ENCODE measurements around the gene TRIO.

The TRIO gene

DNA sequence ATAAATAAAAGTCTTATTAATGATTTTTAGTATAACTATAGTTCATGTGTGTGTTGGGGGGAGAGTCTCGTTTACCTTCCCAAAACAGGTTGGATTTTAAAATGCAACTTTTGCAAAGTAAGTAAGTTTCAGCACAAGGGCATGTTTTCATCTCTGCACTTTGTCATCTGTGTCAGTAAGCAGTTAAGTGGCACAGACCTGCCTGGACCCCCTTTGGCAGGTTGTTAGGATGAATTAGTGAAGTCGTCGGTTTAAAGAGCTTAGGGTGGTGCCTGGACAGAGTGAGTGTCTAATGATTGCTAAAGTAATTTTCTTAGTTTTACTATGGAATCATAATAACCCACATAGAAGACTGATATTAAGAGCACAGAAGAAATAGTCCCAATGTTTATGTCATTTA, 74.9 kb downstream of the TRIO start:
- TF ChIP-seq CSDC2 (CRISPR knock-in tag; IDR thresholded peaks at IDR 0.05) (no peak), TOX (CRISPR knock-in tag; IDR thresholded peaks at IDR 0.05; ENCODE audit: borderline replicate concordance) (no peak), RARB (CRISPR knock-in tag; IDR thresholded peaks at IDR 0.05) (no peak)
- no peak for ATAC-seq

DNA sequence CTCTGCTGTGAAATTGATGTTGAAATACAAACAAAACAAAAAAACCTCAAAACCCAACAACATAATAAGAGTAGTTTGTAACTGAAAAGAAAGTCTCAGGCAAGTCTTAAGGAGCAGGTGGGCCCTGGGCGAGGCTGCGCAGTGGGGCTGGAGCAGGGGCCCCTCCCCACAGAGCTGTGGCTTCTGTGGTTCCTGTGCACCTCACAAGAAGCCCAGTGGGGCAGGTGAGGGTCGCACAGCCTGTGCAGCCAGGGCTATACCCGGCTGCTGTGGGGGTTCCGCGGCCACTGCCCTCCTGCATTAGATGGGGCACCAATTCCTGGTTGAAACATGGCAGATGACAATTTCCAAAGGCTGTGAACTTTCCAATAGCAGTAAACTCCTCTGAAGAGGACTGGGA, 75.3 kb downstream of the TRIO start:
- TF ChIP-seq PPARA (CRISPR knock-in tag; IDR thresholded peaks at IDR 0.05; ENCODE audit: borderline replicate concordance) (no peak), ZNF565 (CRISPR knock-in tag; conservative IDR thresholded peaks at IDR 0.05; ENCODE audit: low read depth) (no peak), CSDC2 (CRISPR knock-in tag; IDR thresholded peaks at IDR 0.05) (no peak), OSR1 (CRISPR knock-in tag; IDR thresholded peaks at IDR 0.05) (no peak), GLIS3 (CRISPR knock-in tag; IDR thresholded peaks at IDR 0.05) (no peak), TCF4 (CRISPR knock-in tag; IDR thresholded peaks at IDR 0.05; ENCODE audit: borderline replicate concordance) (no peak), ZFP3 (CRISPR knock-in tag; IDR thresholded peaks at IDR 0.05) (no peak), ZFP30 (CRISPR knock-in tag; IDR thresholded peaks at IDR 0.05) (no peak), RARB (CRISPR knock-in tag; IDR thresholded peaks at IDR 0.05) (no peak), TOX (CRISPR knock-in tag; IDR thresholded peaks at IDR 0.05; ENCODE audit: borderline replicate concordance) (no peak)
- TF ChIP-seq, protein P1, sequence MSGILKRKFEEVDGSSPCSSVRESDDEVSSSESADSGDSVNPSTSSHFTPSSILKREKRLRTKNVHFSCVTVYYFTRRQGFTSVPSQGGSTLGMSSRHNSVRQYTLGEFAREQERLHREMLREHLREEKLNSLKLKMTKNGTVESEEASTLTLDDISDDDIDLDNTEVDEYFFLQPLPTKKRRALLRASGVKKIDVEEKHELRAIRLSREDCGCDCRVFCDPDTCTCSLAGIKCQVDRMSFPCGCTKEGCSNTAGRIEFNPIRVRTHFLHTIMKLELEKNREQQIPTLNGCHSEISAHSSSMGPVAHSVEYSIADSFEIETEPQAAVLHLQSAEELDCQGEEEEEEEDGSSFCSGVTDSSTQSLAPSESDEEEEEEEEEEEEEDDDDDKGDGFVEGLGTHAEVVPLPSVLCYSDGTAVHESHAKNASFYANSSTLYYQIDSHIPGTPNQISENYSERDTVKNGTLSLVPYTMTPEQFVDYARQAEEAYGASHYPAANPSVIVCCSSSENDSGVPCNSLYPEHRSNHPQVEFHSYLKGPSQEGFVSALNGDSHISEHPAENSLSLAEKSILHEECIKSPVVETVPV (CRISPR knock-in tag; IDR thresholded peaks at IDR 0.05): no peak
- TF ChIP-seq, protein P2, sequence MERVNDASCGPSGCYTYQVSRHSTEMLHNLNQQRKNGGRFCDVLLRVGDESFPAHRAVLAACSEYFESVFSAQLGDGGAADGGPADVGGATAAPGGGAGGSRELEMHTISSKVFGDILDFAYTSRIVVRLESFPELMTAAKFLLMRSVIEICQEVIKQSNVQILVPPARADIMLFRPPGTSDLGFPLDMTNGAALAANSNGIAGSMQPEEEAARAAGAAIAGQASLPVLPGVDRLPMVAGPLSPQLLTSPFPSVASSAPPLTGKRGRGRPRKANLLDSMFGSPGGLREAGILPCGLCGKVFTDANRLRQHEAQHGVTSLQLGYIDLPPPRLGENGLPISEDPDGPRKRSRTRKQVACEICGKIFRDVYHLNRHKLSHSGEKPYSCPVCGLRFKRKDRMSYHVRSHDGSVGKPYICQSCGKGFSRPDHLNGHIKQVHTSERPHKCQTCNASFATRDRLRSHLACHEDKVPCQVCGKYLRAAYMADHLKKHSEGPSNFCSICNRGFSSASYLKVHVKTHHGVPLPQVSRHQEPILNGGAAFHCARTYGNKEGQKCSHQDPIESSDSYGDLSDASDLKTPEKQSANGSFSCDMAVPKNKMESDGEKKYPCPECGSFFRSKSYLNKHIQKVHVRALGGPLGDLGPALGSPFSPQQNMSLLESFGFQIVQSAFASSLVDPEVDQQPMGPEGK (CRISPR knock-in tag; IDR thresholded peaks at IDR 0.05; ENCODE audit: borderline replicate concordance): no peak
- TF ChIP-seq, protein P3, sequence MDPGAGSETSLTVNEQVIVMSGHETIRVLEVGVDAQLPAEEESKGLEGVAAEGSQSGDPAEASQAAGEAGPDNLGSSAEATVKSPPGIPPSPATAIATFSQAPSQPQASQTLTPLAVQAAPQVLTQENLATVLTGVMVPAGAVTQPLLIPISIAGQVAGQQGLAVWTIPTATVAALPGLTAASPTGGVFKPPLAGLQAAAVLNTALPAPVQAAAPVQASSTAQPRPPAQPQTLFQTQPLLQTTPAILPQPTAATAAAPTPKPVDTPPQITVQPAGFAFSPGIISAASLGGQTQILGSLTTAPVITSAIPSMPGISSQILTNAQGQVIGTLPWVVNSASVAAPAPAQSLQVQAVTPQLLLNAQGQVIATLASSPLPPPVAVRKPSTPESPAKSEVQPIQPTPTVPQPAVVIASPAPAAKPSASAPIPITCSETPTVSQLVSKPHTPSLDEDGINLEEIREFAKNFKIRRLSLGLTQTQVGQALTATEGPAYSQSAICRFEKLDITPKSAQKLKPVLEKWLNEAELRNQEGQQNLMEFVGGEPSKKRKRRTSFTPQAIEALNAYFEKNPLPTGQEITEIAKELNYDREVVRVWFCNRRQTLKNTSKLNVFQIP (CRISPR knock-in tag; IDR thresholded peaks at IDR 0.05; ENCODE audit: borderline replicate concordance, low read depth): no peak
- TF ChIP-seq, protein P4, sequence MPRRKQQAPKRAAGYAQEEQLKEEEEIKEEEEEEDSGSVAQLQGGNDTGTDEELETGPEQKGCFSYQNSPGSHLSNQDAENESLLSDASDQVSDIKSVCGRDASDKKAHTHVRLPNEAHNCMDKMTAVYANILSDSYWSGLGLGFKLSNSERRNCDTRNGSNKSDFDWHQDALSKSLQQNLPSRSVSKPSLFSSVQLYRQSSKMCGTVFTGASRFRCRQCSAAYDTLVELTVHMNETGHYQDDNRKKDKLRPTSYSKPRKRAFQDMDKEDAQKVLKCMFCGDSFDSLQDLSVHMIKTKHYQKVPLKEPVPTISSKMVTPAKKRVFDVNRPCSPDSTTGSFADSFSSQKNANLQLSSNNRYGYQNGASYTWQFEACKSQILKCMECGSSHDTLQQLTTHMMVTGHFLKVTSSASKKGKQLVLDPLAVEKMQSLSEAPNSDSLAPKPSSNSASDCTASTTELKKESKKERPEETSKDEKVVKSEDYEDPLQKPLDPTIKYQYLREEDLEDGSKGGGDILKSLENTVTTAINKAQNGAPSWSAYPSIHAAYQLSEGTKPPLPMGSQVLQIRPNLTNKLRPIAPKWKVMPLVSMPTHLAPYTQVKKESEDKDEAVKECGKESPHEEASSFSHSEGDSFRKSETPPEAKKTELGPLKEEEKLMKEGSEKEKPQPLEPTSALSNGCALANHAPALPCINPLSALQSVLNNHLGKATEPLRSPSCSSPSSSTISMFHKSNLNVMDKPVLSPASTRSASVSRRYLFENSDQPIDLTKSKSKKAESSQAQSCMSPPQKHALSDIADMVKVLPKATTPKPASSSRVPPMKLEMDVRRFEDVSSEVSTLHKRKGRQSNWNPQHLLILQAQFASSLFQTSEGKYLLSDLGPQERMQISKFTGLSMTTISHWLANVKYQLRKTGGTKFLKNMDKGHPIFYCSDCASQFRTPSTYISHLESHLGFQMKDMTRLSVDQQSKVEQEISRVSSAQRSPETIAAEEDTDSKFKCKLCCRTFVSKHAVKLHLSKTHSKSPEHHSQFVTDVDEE (CRISPR knock-in tag; IDR thresholded peaks at IDR 0.05): no peak
- no peak; the same call in 2 of the 3 replicates for ATAC-seq

DNA sequence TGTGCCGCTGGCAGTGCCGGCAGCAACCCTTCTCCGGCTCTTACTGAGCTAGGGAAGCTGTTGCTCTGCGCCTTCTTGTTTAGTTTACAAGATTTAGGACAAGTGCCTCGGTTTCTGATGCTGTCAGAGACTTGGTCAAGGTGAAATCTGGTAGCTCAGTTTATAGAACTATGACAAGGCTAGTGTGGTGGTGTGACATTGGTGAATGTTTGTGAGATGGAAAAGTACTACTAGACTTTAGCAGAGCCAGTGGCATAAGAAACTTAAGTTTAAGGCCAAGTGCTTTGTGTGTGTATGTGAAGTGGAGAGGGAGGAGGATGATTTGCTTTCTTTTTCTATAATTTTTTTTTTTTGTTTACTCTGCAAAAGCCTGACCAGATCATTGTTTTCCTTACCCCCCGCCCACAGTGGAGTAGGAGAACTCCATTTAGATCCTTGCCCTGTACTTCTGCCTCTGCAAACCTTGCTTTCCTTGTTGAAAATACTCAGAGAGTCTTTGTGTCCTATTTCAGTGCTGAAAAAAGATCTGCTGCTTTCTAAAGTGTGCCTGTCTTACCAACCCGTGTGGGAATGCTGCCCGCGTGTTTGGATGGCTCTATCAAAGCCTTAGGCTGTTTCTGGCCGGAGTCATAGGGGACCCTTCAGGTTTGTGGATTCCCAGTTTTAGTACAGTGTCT, 75.9 kb downstream of the TRIO start:
- no peak; the same call in 1 of the 3 replicates for ATAC-seq
- TF ChIP-seq, protein P4 (CRISPR knock-in tag; IDR thresholded peaks at IDR 0.05): no peak
- TF ChIP-seq ZNF70 (CRISPR knock-in tag; IDR thresholded peaks at IDR 0.05): no peak
- TF ChIP-seq PPARA (CRISPR knock-in tag; IDR thresholded peaks at IDR 0.05; ENCODE audit: borderline replicate concordance): no peak
- TF ChIP-seq, protein P1 (CRISPR knock-in tag; IDR thresholded peaks at IDR 0.05): no peak
- TF ChIP-seq GLIS3 (CRISPR knock-in tag; IDR thresholded peaks at IDR 0.05): no peak
- TF ChIP-seq ZNF8 (CRISPR knock-in tag; IDR thresholded peaks at IDR 0.05): no peak
- no peak for TF ChIP-seq SNAI2 (CRISPR knock-in tag; IDR thresholded peaks at IDR 0.05)
- TF ChIP-seq ARNTL (CRISPR knock-in tag; IDR thresholded peaks at IDR 0.05; ENCODE audit: borderline replicate concordance, low read depth): no peak
- TF ChIP-seq, protein P5, sequence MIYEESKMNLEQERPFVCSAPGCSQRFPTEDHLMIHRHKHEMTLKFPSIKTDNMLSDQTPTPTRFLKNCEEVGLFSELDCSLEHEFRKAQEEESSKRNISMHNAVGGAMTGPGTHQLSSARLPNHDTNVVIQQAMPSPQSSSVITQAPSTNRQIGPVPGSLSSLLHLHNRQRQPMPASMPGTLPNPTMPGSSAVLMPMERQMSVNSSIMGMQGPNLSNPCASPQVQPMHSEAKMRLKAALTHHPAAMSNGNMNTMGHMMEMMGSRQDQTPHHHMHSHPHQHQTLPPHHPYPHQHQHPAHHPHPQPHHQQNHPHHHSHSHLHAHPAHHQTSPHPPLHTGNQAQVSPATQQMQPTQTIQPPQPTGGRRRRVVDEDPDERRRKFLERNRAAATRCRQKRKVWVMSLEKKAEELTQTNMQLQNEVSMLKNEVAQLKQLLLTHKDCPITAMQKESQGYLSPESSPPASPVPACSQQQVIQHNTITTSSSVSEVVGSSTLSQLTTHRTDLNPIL (CRISPR knock-in tag; IDR thresholded peaks at IDR 0.05; ENCODE audit: low read depth): no peak
- no peak for TF ChIP-seq OSR1 (CRISPR knock-in tag; IDR thresholded peaks at IDR 0.05)
- TF ChIP-seq BACH2 (CRISPR knock-in tag; IDR thresholded peaks at IDR 0.05; ENCODE audit: borderline replicate concordance): no peak
- no peak for TF ChIP-seq ESRRG (CRISPR knock-in tag; IDR thresholded peaks at IDR 0.05)
- TF ChIP-seq ISL1 (CRISPR knock-in tag; IDR thresholded peaks at IDR 0.05): no peak
- no peak for TF ChIP-seq TCF4 (CRISPR knock-in tag; IDR thresholded peaks at IDR 0.05; ENCODE audit: borderline replicate concordance)
- no peak for TF ChIP-seq ZNF565 (CRISPR knock-in tag; conservative IDR thresholded peaks at IDR 0.05; ENCODE audit: low read depth)
